Measurements from ENCODE around the gene RHBDL3.

The RHBDL3 gene

GRCh38 chr17:32285746-32286517 lies 20.3 kb downstream of the RHBDL3 start:
- intact Hi-C loops (cut with DNase I) = no loop called here
- peak; percentile 43 to 88 (median 68) for DNase-seq

GRCh38 chr17:32286518-32286900 lies 20.9 kb downstream of the RHBDL3 start:
- DNase-seq = peak in 1 of 42 donors; percentile 38
- intact Hi-C loops (cut with DNase I) = no loop called here

- intact Hi-C loops (cut with DNase I) = no loop called here
Measured at GRCh38 chr17:32287804-32288511, 22.3 kb downstream of the RHBDL3 start.

DNA sequence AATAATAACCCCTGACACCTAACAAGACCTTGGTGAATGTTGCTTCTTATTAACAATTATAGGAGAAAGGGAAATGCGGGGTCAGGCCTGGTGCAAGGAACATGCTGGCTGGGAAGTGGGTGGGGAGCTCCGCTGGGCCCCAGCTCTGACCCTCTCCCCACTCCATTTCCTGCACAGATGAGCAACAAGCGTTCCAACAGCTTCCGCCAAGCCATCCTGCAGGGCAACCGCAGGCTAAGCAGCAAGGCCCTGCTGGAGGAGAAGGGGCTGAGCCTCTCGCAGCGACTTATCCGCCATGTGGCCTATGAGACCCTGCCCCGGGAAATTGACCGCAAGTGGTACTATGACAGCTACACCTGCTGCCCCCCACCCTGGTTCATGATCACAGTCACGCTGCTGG lies 23.0 kb downstream of the RHBDL3 start:
- no peak for DNase-seq
- intact Hi-C loops (cut with DNase I) = no loop called here

More at GRCh38 chr17:32287804-32288511, 22.3 kb downstream of the RHBDL3 start:
- DNase-seq = no peak

DNA sequence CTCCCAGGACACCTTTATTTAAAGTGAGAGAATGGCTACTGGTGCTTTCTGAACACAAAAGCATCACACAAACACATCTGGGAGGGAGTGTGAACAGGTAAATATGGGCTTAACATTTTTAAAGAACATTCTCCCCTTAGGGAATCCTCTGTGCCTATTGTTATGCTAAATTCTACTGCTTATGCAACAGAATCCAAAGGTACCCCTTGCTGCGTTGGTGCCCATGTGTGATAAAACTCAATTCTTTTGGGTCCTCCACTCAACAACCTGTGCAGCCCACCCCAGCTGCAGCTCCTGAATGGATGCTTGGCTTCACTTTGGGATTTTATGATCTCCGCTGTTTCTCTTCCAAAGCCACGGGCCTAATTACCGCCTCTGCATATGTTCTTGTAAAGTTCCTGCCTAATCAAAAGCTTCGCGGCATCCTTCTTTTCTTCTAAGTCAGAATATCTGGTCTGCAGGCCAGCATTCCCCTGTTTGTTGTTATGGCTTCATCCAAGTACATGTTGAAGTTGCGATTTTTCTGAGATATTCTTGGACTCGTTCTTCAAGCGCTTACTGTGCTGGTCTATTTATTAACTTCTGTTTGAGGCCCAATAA lies 23.9 kb downstream of the RHBDL3 start:
- intact Hi-C loops (cut with DNase I) = no loop called here
- DNase-seq = no peak

GRCh38 chr17:32292094-32292493 lies 26.5 kb downstream of the RHBDL3 start:
- no peak for DNase-seq
- intact Hi-C loops (cut with DNase I) = no loop called here

DNA sequence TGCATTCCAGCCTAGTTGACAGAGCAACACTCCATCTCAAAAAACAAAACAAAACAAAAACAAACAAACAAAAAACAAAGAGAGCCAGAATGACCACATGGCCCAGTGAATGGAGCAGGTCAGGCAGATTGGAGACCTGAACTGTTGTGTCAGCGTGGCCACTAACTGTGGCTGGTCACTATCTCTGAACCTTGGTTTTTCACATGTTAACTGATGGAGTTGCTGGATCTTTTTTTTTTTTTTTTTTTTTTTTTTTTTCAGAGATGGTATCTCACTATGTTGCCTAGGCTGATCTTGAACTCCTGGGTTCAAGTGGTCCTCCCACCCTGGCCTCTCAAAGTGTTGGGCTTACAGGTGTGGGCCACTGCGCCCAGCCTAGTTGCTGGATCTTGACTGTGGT lies 31.8 kb downstream of the RHBDL3 start:
- intact Hi-C loops (cut with DNase I) = no loop called here

DNA sequence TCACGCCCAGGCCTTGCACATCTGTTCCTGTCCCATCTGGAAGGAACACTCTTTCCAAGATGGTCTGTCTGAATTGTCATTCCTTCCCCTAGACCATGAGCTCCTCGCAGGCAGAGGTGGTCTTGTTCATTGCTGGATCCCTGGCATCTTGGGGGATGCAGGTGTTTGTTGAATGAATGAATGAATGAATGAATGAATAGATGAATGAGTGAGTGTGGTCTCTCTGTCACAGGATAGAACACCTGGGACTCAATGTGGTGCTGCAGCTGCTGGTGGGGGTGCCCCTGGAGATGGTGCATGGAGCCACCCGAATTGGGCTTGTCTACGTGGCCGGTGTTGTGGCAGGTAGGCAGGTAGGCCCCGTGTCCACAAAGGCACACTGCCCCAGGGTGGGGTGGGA lies 32.2 kb downstream of the RHBDL3 start:
- intact Hi-C loops (cut with DNase I) = no loop called here
- no peak for DNase-seq

More for the DNA sequence above, 31.8 kb downstream of the RHBDL3 start:
- no peak for DNase-seq

DNA sequence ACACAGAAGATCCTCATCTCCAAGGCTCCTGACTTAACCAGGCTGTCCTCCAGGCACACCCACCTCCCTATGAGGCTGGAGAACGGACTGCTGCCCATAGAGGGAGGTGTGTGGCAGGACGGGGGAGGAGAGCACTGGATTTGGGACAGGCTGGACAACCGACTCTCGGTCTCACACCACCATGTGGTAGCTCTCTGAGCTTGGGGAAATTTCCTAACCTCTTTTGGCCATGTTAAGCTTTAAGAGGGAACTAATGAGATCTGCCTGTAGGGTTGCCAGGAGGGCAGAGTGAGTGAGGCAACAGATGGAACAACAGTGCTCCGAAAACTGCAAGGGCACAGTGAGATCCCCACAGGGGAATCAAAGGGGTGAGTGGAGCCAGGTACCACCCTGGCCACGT lies 32.7 kb downstream of the RHBDL3 start:
- intact Hi-C loops (cut with DNase I) = no loop called here

GRCh38 chr17:32298721-32299579 lies 33.3 kb downstream of the RHBDL3 start:
- intact Hi-C loops (cut with DNase I) = no loop called here
- DNase-seq = peak in 7 of 42 donors; percentile 17 to 50 (median 21)

More for the DNA sequence above, 32.7 kb downstream of the RHBDL3 start:
- DNase-seq = no peak

GRCh38 chr17:32299580-32300164 lies 34.0 kb downstream of the RHBDL3 start:
- intact Hi-C loops (cut with DNase I) = no loop called here
- peak in 15 of 42 donors; percentile 17 to 75 (median 43) for DNase-seq

DNA sequence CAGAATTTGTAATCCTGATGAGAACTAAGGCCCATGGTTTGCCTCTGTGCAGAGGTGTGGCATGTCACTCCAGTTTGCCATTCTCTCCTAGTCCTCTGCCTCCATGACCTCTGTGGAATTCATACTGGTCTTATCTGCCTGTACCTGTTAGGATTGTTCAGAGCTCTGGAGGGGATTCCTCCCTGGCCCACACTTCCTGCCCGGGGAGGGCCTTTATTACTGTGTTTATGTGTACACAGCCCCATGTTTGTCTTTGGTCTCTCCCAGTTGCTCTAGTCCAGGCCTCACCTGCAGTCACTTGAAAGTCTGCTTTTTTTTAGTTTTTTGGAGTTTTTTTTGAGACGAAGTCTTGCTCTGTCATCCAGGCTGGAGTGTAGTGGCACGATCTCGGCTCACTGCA lies 36.4 kb downstream of the RHBDL3 start:
- no peak for DNase-seq
- intact Hi-C loops (cut with DNase I) = no loop called here

DNA sequence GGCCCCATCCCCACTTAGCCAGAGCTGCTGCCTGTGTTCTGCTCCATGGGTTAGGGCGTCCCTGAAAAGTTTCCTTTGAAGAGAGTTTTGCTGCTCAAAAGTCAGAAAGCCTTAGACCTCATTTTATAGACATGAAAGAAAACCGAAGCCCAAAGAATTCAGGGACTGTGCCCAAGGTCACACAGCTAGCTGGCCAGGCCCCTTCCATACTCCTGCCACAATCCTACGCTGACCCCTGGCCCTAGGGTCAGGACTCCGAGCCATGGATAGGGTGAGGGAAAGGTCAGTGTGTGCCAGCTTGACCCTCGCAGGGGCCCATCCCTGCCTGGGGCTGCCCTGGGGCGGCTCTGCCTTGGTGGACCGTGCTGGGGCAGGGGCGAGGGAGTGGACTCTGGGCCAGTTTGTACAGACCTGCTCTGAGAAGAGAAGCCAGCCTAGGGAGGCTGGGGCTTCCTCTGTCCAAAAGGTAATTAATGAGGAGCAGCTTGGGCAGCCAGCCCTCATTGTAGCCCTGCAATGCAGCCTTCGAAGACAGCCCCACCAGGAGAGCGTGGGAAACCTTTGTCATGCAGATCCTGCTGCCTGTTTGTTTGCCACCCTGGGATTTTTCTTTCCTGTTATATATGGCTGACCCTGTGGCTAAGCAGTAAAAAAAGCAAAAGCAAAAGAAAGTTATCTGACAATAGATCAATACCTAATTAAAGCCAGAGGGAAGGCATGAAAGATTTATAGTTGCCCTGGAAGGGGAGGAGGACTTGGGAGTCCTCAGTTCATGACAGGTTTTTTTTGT lies 37.4 kb downstream of the RHBDL3 start:
- intact Hi-C loops (cut with DNase I) = no loop called here
- no peak for DNase-seq

- intact Hi-C loops (cut with DNase I) = no loop called here
- DNase-seq = no peak
Measured at GRCh38 chr17:32303781-32304288, 38.2 kb downstream of the RHBDL3 start.

DNA sequence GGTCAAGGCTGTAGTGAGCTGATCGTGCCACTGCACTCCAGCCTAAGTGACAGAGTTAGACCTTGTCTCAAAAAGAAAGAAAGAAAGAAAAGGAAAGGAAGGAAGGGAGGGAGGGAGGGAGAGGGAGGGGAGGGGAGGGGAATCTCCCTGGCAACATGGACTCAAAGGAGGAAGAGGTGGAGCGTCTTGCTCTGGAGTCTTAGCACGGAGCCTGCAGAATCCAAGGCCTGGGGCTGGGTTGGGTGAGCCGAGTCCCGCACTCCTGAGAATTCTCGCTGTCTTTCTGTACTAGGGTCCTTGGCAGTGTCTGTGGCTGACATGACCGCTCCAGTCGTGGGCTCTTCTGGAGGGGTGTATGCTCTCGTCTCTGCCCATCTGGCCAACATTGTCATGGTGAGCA lies 39.4 kb downstream of the RHBDL3 start:
- no peak for DNase-seq

GRCh38 chr17:32307658-32308057 lies 42.0 kb downstream of the RHBDL3 start:
- intact Hi-C loops (cut with DNase I) = no loop called here

More for the DNA sequence above, 39.4 kb downstream of the RHBDL3 start:
- intact Hi-C loops (cut with DNase I) = no loop called here

DNA sequence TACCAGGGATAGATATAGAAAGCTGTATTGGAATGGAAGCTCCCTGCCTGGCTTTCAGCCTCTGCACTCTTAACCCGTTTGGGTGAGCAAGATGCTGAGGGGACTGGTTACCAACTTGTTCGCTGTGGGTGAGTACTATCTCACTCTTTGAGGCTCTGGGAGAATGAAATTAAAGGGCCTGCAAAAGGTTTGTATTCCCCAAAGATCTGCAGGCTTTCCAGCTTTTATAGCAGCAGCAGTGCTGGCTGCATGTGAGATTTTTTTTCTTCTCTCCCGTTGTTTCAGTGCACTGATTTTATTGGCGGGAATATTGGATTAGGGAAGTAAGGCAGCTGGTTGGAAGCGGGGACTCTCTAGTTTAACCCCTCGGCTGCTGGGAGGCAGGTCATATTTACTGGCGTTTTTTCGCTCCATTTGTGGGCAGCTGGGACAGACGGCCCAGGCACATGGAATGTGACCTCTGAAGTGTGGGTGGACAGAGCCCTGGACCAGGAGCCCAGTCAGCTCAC lies 45.5 kb downstream of the RHBDL3 start:
- peak in 1 of 42 donors; percentile 21 for DNase-seq
- intact Hi-C loops (cut with DNase I) = no loop called here

More at GRCh38 chr17:32307658-32308057, 42.0 kb downstream of the RHBDL3 start:
- no peak for DNase-seq

DNA sequence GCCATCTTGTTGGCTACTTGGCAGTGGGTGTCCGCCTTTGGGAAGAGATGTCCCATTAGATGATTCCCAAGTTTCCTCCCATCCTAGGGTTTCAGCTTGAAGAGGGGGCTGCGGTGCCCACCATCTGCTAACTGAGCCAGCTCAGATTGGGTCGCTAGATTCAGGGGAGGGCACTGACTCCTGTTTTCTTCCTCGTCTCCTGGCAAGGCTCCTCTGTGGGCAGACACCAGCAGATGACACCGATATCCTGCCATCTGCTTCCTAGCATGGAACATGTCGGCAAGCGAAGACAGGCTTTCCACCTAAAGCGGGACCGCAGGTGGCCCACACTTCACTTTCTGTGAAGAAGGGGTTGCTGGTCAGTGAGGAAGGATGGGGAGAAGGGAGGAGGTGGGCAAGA lies 49.0 kb downstream of the RHBDL3 start:
- intact Hi-C loops (cut with DNase I) = no loop called here
- DNase-seq = no peak
